CD4-positive, alpha-beta T cell (primary cell): ENCODE results near the gene GRHPR. TPM values are rescaled to one million over a fixed set of nuclear protein-coding genes. Genes with fewer than 3 reads are reported as not detected.

ENCODE experiments used
- ATAC-seq: fragments of 200-7000 bp; cut with Tn5 transposase; one replicate; pipeline ENCODE4 v1.10.0; 2022; ENCODE audit warnings: mild to moderate bottlenecking; ENCODE audit not compliant: poor library complexity
- CTCF ChIA-PET: fragments of 350-600 bp; sonication (Branson Sonifier 250); formaldehyde crosslinking; loops from one replicate; lab custom pipeline; 2021; ENCODE audit warnings: antibody characterized with exemption, inconsistent platforms; lab: Charles Lee
- POLR2A ChIA-PET: fragments of 350-600 bp; sonication (Branson Sonifier 250); formaldehyde crosslinking; loops from one replicate; lab custom pipeline; 2021; ENCODE audit warnings: antibody characterized with exemption, inconsistent platforms; lab: Charles Lee
- DNase-seq, 14 experiments: peaks; one replicate each; pipeline ENCODE4 v3.0.0-alpha.2; 2013 to 2020; ENCODE audit warnings: mixed read lengths in 2 of 14
- H3K27ac ChIP-seq, 2 donors: one replicate each; pipeline versions ENCODE4 v1.5.1 to v1.7.0; 2013; ENCODE audit warnings: low read length in 2 of 2, low read depth in 1 of 2, mild to moderate bottlenecking in 1 of 2
- H3K27me3 ChIP-seq, 2 experiments: 1 replicate in 1 of 2; 2 replicates in 1 of 2; pipeline versions ENCODE4 v1.6.1 to v1.7.0; 2013; ENCODE audit warnings: low read length in 2 of 2, control low read depth in 1 of 2, mild to moderate bottlenecking in 1 of 2, moderate library complexity in 1 of 2; ENCODE audit not compliant: insufficient read depth in 2 of 2, control insufficient read depth in 1 of 2
- H3K36me3 ChIP-seq: one replicate; pipeline ENCODE4 v1.6.1; 2013; ENCODE audit warnings: low read length, control low read depth; ENCODE audit not compliant: insufficient read depth
- H3K4me1 ChIP-seq: one replicate; pipeline ENCODE4 v1.6.1; 2013; ENCODE audit warnings: low read length, control low read depth; ENCODE audit not compliant: insufficient read depth
- H3K4me3 ChIP-seq: one replicate; pipeline ENCODE4 v1.5.1; 2013; ENCODE audit warnings: mild to moderate bottlenecking, low read length, moderate library complexity
- H3K9me3 ChIP-seq, 2 experiments: 1 replicate in 1 of 2; 2 replicates in 1 of 2; pipeline versions ENCODE4 v1.6.1 to v1.7.0; 2013; ENCODE audit warnings: low read length in 2 of 2, mild to moderate bottlenecking in 2 of 2, control low read depth in 1 of 2, moderate library complexity in 1 of 2; ENCODE audit not compliant: control insufficient read depth in 1 of 2, insufficient read depth in 1 of 2
- H3K27ac Mint-ChIP-seq: one replicate; pipeline ENCODE4 v1.8.0; 2020; ENCODE audit warnings: mixed read lengths
- H3K27me3 Mint-ChIP-seq: one replicate; pipeline ENCODE4 v1.8.0; 2021; ENCODE audit warnings: mixed read lengths
- H3K36me3 Mint-ChIP-seq: one replicate; pipeline ENCODE4 v1.8.0; 2021; ENCODE audit warnings: low read depth, mixed read lengths
- H3K4me1 Mint-ChIP-seq: one replicate; pipeline ENCODE4 v1.8.0; 2021; ENCODE audit warnings: low read depth, mixed read lengths
- H3K4me3 Mint-ChIP-seq: one replicate; pipeline ENCODE4 v1.8.0; 2020; ENCODE audit warnings: mild to moderate bottlenecking, mixed read lengths
- H3K9me3 Mint-ChIP-seq: one replicate; pipeline ENCODE4 v1.8.0; 2020; ENCODE audit warnings: mixed read lengths
- CTCF ChIP-seq: fragments of 200-600 bp; IDR thresholded peaks from one replicate; pipeline ENCODE4 v1.8.0; 2022; ENCODE audit warnings: antibody characterized with exemption, mild to moderate bottlenecking
- intact Hi-C, 2 experiments: fragments of 100-400 bp; cut with DNase I in 1 of 2; cut with micrococcal nuclease in 1 of 2; formaldehyde crosslinking; loops; one replicate each; pipeline versions ENCODE4 v1.15.1 to v1.9.0; 2023 to 2025; cut with DNase I, micrococcal nuclease
- total RNA-seq, 174 experiments: library from RNA in 2 of 174; stranded (reverse) in 2 of 174; gene quantifications; one replicate each; pipeline ENCODE4 v1.2.3 and lab custom pipeline; 2021 to 2026

GRHPR gene
- total RNA-seq, 2 experiments from 2014 or later, result 29.0 to 29.6 TPM

GRCh38 chr9:37404590-37404989, 17.9 kb upstream of the GRHPR start:
- Histone ChIP-seq H3K9me3 (no peaks in the 10 kb centered on the region), H3K36me3 (no peaks in the 10 kb centered on the region), H3K4me1 (peaks cover 11% of the 10 kb centered on the region), H3K4me3 (no peak overlapping the region), H3K27me3 (no peaks in the 10 kb centered on the region), H3K27ac (no peak overlapping the region)
- no peak for DNase-seq
- intact Hi-C loops, result no loop called here
- H3K4me1 Mint-ChIP-seq, result peaks cover 6% of the 10 kb centered on the region
- no peak overlapping the region for H3K4me3 Mint-ChIP-seq
- H3K27ac Mint-ChIP-seq, result no peak overlapping the region
- no peak for ATAC-seq
- CTCF ChIA-PET, result no interaction called here
- TF ChIP-seq CTCF, result no peak
- no peaks in the 10 kb centered on the region for H3K9me3 Mint-ChIP-seq
- POLR2A ChIA-PET, result no interaction called here
- H3K36me3 Mint-ChIP-seq, result no peaks in the 10 kb centered on the region
- no peaks in the 10 kb centered on the region for H3K27me3 Mint-ChIP-seq

- ATAC-seq (no peak), DNase-seq (no peak)
- no peaks in the 10 kb centered on the region for H3K27me3 ChIP-seq
- H3K36me3 ChIP-seq, result no peaks in the 10 kb centered on the region
- intact Hi-C loops, result no loop called here
- H3K9me3 Mint-ChIP-seq, result no peaks in the 10 kb centered on the region
- H3K4me3 Mint-ChIP-seq, result no peak overlapping the region
- ChIA-PET CTCF (no interaction called here), POLR2A (no interaction called here)
- H3K27ac ChIP-seq, result no peak overlapping the region
- no peaks in the 10 kb centered on the region for H3K9me3 ChIP-seq
- peaks cover 18% of the 10 kb centered on the region for H3K4me1 ChIP-seq
- no peak for TF ChIP-seq CTCF
- H3K27ac Mint-ChIP-seq, result no peak overlapping the region
- no peaks in the 10 kb centered on the region for H3K36me3 Mint-ChIP-seq
- H3K4me3 ChIP-seq, result no peak overlapping the region
- no peaks in the 10 kb centered on the region for H3K27me3 Mint-ChIP-seq
- H3K4me1 Mint-ChIP-seq, result peaks cover 7% of the 10 kb centered on the region
These were observed 17.1 kb upstream of the GRHPR start for GRCh38 chr9:37405350-37405749.

- no peak overlapping the region for H3K4me3 Mint-ChIP-seq
These were observed 16.6 kb upstream of the GRHPR start for GRCh38 chr9:37405764-37406380.

More at GRCh38 chr9:37405764-37406380, 16.6 kb upstream of the GRHPR start:
- Histone ChIP-seq H3K4me3 (no peak overlapping the region), H3K9me3 (no peaks in the 10 kb centered on the region), H3K36me3 (no peaks in the 10 kb centered on the region), H3K27me3 (no peaks in the 10 kb centered on the region), H3K4me1 (peaks cover 20% of the 10 kb centered on the region), H3K27ac (no peak overlapping the region)
- ChIA-PET POLR2A (no interaction called here), CTCF (no interaction called here)
- peaks cover 7% of the 10 kb centered on the region for H3K4me1 Mint-ChIP-seq
- no peak for TF ChIP-seq CTCF
- intact Hi-C loops, result no loop called here
- H3K27ac Mint-ChIP-seq, result no peak overlapping the region
- ATAC-seq (no peak), DNase-seq (no peak)
- no peaks in the 10 kb centered on the region for H3K36me3 Mint-ChIP-seq
- H3K27me3 Mint-ChIP-seq, result no peaks in the 10 kb centered on the region
- no peaks in the 10 kb centered on the region for H3K9me3 Mint-ChIP-seq
